Measurements from ENCODE around the gene CR1L. TPM values are rescaled to one million over a fixed set of nuclear protein-coding genes. Genes with fewer than 3 reads are reported as not detected.
"Not testable (repeated sequence)": the region's sequence is repeated elsewhere in the genome, so short reads cannot be mapped to it uniquely, and the experiment has no call there.

Gene CR1L
- total RNA-seq, 2 experiments from 2014 or later, result not detected

DNA sequence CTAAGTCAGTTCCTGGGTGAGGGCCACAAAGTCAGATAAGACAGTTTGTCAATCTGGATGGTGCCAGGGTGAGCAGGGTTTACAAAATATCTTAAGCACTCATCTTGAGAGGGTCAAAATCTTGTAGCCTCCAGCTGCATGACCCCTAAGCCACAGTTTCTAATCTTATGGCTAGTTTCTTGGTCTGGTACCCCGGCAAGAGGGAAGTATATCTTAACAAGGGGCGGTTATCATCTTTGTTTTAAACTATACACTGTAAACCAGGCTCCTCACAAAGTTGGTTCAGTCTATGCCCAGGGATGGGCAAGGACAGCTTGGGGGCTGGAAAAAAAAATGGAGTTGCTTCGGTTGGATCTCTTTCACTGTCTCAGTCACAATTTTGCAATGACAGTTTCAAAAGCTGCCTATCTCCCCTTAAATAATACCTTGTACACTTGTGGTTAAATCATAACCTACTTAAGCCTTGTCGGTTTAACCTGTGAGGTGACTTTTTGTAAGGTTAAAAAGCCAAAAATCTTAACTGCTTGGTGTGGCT lies 99.1 kb downstream of the CR1L start:
- CTCF ChIA-PET, result interaction anchor here (0.7 to 1.2 kb wide), 4 partner anchors 54 to 255 kb away, joined by 3 to 4 read pairs (median 3); no protein-coding TSS in a partner anchor
- POLR2A ChIA-PET, result no interaction called here
- Mint-ChIP-seq H3K4me3 (no peak overlapping the region), H3K9me3 (no peaks in the 10 kb centered on the region), H3K27me3 (no peaks in the 10 kb centered on the region), H3K4me1 (ENCODE audit: low read depth) (peaks cover 4% of the 10 kb centered on the region), H3K36me3 (no peaks in the 10 kb centered on the region), H3K27ac (no peak overlapping the region)
- intact Hi-C loops (cut with micrococcal nuclease), result no loop called here
- no peak for DNase-seq

GRCh38 chr1:207745285-207745684 lies 100.4 kb downstream of the CR1L start:
- intact Hi-C loops (cut with micrococcal nuclease), result no loop called here
- Mint-ChIP-seq H3K27ac (no peak overlapping the region), H3K36me3 (no peaks in the 10 kb centered on the region), H3K4me3 (no peak overlapping the region), H3K27me3 (no peaks in the 10 kb centered on the region), H3K9me3 (no peaks in the 10 kb centered on the region), H3K4me1 (ENCODE audit: low read depth) (peaks cover 13% of the 10 kb centered on the region)
- no peak for DNase-seq
- ChIA-PET CTCF (interaction anchor here (0.9 to 1.2 kb wide), 2 partner anchors 52 to 191 kb away, joined by 3 to 4 read pairs; no protein-coding TSS in a partner anchor), POLR2A (no interaction called here)

GRCh38 chr1:207745839-207746767 lies 101.2 kb downstream of the CR1L start:
- ChIA-PET POLR2A (no interaction called here), CTCF (interaction anchor here (0.6 kb wide), 1 partner anchor 11 kb away, joined by 6 read pairs; no protein-coding TSS in a partner anchor)
- Mint-ChIP-seq H3K27ac (no peak overlapping the region), H3K9me3 (no peaks in the 10 kb centered on the region), H3K4me3 (no peak overlapping the region), H3K4me1 (ENCODE audit: low read depth) (peaks cover 20% of the 10 kb centered on the region), H3K36me3 (no peaks in the 10 kb centered on the region), H3K27me3 (no peaks in the 10 kb centered on the region)
- no peak for DNase-seq
- intact Hi-C loops (cut with micrococcal nuclease), result no loop called here

- DNase-seq, result no peak
- ChIA-PET CTCF (no interaction called here), POLR2A (no interaction called here)
- intact Hi-C loops (cut with micrococcal nuclease), result no loop called here
- no peak overlapping the region for H3K4me3 Mint-ChIP-seq
- no peaks in the 10 kb centered on the region for H3K36me3 Mint-ChIP-seq
- peaks cover 23% of the 10 kb centered on the region for H3K4me1 Mint-ChIP-seq (ENCODE audit: low read depth)
- no peak overlapping the region for H3K27ac Mint-ChIP-seq
- H3K9me3 Mint-ChIP-seq, result no peaks in the 10 kb centered on the region
- no peaks in the 10 kb centered on the region for H3K27me3 Mint-ChIP-seq
Observed at GRCh38 chr1:207747627-207748492, 102.9 kb downstream of the CR1L start.

DNA sequence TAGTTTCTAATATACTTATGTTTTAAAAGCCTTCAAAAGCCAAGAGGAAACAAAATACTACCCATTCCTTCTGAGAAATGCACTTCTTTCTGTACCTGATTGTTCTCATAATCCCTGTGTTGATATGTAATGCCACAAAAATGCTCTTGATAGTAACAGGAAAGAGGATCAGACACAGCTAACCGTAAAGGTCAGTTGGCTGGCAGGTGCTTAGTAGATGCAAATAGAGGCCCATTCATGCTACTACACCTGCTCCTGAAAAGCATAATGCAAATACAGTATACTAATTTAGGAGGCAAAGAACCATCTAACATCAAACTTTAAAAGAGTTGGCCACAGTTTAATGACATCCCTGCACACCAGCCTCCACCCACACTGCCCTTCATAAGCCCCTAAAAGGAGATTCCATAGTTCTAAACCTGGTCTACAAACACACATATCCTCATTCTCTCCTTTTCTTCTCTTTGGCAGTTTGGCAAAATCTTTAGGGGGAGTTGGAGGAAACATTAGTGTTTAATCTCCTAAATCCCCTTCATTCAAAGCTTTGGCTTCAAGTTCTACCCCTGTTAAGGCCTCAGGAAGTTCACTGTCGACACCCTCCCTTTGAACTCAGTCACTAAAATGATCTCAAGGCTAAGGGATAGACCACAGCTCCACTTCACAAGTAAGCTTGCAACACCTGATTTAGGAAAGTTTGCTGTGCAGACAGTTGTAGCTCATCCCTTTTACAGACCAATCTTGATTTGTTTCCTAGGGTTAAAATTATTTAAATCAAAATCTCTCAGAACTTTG lies 104.0 kb downstream of the CR1L start:
- ChIA-PET POLR2A (no interaction called here), CTCF (no interaction called here)
- no peak for DNase-seq
- Mint-ChIP-seq H3K9me3 (no peaks in the 10 kb centered on the region), H3K27me3 (no peaks in the 10 kb centered on the region), H3K4me1 (ENCODE audit: low read depth) (peaks cover 31% of the 10 kb centered on the region), H3K27ac (no peak overlapping the region), H3K36me3 (no peaks in the 10 kb centered on the region), H3K4me3 (no peak overlapping the region)
- intact Hi-C loops (cut with micrococcal nuclease), result no loop called here

- ChIA-PET POLR2A (interaction anchor here (1.1 kb wide), 1 partner anchor 117 kb away, joined by 4 read pairs; no protein-coding TSS in a partner anchor), CTCF (no interaction called here)
- H3K4me1 Mint-ChIP-seq (ENCODE audit: low read depth), result peaks cover 48% of the 10 kb centered on the region
- no peaks in the 10 kb centered on the region for H3K36me3 Mint-ChIP-seq
- no peaks in the 10 kb centered on the region for H3K9me3 Mint-ChIP-seq
- peak overlapping the region; percentile 96 for H3K27ac Mint-ChIP-seq
- H3K27me3 Mint-ChIP-seq, result no peaks in the 10 kb centered on the region
- DNase-seq, result no peak
- peak overlapping the region; percentile 94 for H3K4me3 Mint-ChIP-seq
- intact Hi-C loops (cut with micrococcal nuclease), result loop anchor here (2.0 to 5.0 kb wide), 3 partner anchors 74 to 428 kb away; partner anchors contain the start of gene CD55
Observed at GRCh38 chr1:207750631-207751305, 105.8 kb downstream of the CR1L start.

- H3K9me3 Mint-ChIP-seq, H3K36me3 Mint-ChIP-seq, H3K27me3 Mint-ChIP-seq, DNase-seq: not testable (repeated sequence)
- POLR2A ChIA-PET, result interaction anchor here (1.1 to 2.1 kb wide), 2 partner anchors 72 to 117 kb away, joined by 4 to 7 read pairs; no protein-coding TSS in a partner anchor
- peak overlapping the region; percentile 96 for H3K27ac Mint-ChIP-seq
- intact Hi-C loops (cut with micrococcal nuclease), result loop anchor here (2.0 to 5.0 kb wide), 3 partner anchors 73 to 429 kb away; partner anchors contain the start of gene CD55
- peaks cover 55% of the 10 kb centered on the region for H3K4me1 Mint-ChIP-seq (ENCODE audit: low read depth)
- CTCF ChIA-PET, result interaction anchor here (1.2 to 2.1 kb wide), 2 partner anchors 46 to 117 kb away, joined by 5 to 12 read pairs; no protein-coding TSS in a partner anchor
- H3K4me3 Mint-ChIP-seq, result peak overlapping the region; percentile 94
Observed at GRCh38 chr1:207751463-207751789, 106.5 kb downstream of the CR1L start.

DNA sequence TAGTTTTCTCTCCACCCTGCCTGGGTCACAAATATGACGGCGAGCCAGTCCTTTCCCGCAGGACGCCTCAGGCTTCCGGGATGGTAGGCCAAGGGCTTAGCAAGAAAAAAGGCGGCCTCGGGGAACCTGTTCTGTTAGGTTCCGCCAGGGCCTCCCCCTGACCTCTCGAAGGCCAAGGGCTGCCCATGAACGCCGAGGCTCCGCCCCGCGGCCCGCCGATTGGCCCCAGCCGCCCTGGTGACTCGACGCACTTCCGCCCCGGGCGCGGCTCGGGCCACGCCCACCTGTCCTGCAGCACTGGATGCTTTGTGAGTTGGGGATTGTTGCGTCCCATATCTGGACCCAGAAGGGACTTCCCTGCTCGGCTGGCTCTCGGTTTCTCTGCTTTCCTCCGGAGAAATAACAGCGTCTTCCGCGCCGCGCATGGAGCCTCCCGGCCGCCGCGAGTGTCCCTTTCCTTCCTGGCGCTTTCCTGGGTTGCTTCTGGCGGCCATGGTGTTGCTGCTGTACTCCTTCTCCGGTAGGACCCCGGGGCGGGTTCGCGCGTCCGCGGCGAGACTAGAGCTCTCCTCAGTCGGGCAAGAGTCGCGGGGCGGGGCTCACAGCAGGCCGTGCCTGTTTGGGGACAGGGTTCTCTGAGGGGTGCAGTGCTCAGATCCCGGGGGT lies 107.0 kb downstream of the CR1L start, which contains the start of gene CD46:
CD46 (plus strand) TSS at position 265 of the 666 bp plus-strand sequence; CDS start at position 424, 159 bp downstream.
- H3K4me1 Mint-ChIP-seq (ENCODE audit: low read depth), result peaks cover 60% of the 10 kb centered on the region
- H3K27me3 Mint-ChIP-seq, result no peaks in the 10 kb centered on the region

DNA sequence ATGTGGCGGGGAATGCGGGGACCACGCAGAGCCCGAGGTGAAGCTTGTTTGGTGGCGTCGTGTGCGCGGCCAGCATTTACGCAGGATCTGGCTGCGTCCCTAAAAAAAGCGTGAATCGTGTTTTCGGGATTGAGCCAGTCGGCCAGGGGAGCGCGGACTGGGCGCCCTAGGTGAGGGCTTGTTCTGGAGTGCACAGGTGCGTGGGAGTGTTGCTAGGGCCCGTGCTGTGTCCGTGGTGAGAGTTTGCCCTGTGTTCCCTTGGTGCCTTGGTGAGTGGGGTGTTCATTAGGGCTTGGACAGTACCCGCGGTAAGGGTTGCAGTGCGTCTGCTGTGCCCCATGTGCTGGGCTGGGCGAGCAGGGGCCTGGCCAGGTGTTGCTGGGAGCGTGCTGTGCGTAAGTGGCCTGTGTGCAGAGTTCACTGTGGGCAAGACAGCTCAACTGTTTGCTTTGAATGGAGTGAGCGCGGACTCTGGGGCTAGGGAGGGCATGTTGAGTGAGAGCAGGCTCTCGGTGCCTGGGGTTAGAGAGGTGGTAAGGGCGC lies 107.6 kb downstream of the CR1L start:
- peak; percentile 63 for DNase-seq
- CTCF ChIA-PET, result interaction anchor here (0.6 to 2.1 kb wide), 5 partner anchors 30 to 211 kb away, joined by 3 to 12 read pairs (median 4); no protein-coding TSS in a partner anchor
- Mint-ChIP-seq H3K4me1 (ENCODE audit: low read depth) (peaks cover 62% of the 10 kb centered on the region), H3K4me3 (peak overlapping the region; percentile 94), H3K9me3 (no peaks in the 10 kb centered on the region), H3K36me3 (peaks cover 10% of the 10 kb centered on the region), H3K27me3 (no peaks in the 10 kb centered on the region), H3K27ac (peak overlapping the region; percentile 96)
- intact Hi-C loops (cut with micrococcal nuclease), result loop anchor here (2.0 to 5.0 kb wide), 3 partner anchors 44 to 430 kb away; partner anchors contain the start of gene CD55
- POLR2A ChIA-PET, result interaction anchor here (2.1 kb wide), 1 partner anchor 71 kb away, joined by 7 read pairs; no protein-coding TSS in a partner anchor

More for the DNA sequence above, 107.0 kb downstream of the CR1L start, which contains the start of gene CD46:
- Mint-ChIP-seq H3K9me3 (no peaks in the 10 kb centered on the region), H3K27ac (peak within 1 kb of the TSS; percentile 96), H3K4me3 (peak within 1 kb of the TSS; percentile 94), H3K36me3 (peaks cover 7% of the 10 kb centered on the region)
- DNase-seq, result peak; percentile 97
- intact Hi-C loops (cut with micrococcal nuclease), result loop anchor here (2.0 to 5.0 kb wide), 4 partner anchors 45 to 430 kb away; partner anchors contain the start of gene CD55
- ChIA-PET POLR2A (interaction anchor here (1.1 to 2.1 kb wide), 2 partner anchors 72 to 116 kb away, joined by 4 to 7 read pairs; no protein-coding TSS in a partner anchor), CTCF (interaction anchor here (0.6 to 2.1 kb wide), 4 partner anchors 31 to 212 kb away, joined by 3 to 12 read pairs (median 4); no protein-coding TSS in a partner anchor)

- ChIA-PET CTCF (interaction anchor here (1.3 to 2.1 kb wide), 2 partner anchors 44 to 70 kb away, joined by 4 to 12 read pairs; no protein-coding TSS in a partner anchor), POLR2A (interaction anchor here (2.1 kb wide), 1 partner anchor 70 kb away, joined by 7 read pairs; no protein-coding TSS in a partner anchor)
- H3K36me3 Mint-ChIP-seq, result peaks cover 13% of the 10 kb centered on the region
- H3K4me3 Mint-ChIP-seq, result no peak overlapping the region
- H3K9me3 Mint-ChIP-seq, result no peaks in the 10 kb centered on the region
- DNase-seq, result no peak
- H3K4me1 Mint-ChIP-seq (ENCODE audit: low read depth), result peaks cover 68% of the 10 kb centered on the region
- H3K27ac Mint-ChIP-seq, result no peak overlapping the region
- intact Hi-C loops (cut with micrococcal nuclease), result loop anchor here (2.0 to 5.0 kb wide), 3 partner anchors 43 to 431 kb away; partner anchors contain the start of gene CD55
- no peaks in the 10 kb centered on the region for H3K27me3 Mint-ChIP-seq
Observed at GRCh38 chr1:207753611-207754010, 108.7 kb downstream of the CR1L start.

All from activated CD4-positive, alpha-beta memory T cell treated with anti-CD3 and anti-CD28 coated beads for 36 hours (primary cell).